Nephron progenitor cell (in vitro differentiated cells): ENCODE results near the gene AP1S1.
A peak's percentile ranks its signal among the peaks of the same experiment; 100 is the strongest.

Experiments
- DNase-seq: peaks from one replicate; pipeline ENCODE4 v3.0.0; 2021
- H3K27ac Mint-ChIP-seq: 2 replicates; pipeline ENCODE4 v1.8.0; 2021; ENCODE audit warnings: mild to moderate bottlenecking, moderate library complexity, mixed read lengths
- H3K27me3 Mint-ChIP-seq: 2 replicates; pipeline ENCODE4 v1.8.0; 2021; ENCODE audit warnings: mild to moderate bottlenecking, low read depth, mixed read lengths; ENCODE audit not compliant: poor library complexity
- H3K36me3 Mint-ChIP-seq: 2 replicates; pipeline ENCODE4 v1.8.0; 2021; ENCODE audit warnings: low read depth, mixed read lengths
- H3K4me1 Mint-ChIP-seq: 2 replicates; pipeline ENCODE4 v1.8.0; 2021; ENCODE audit warnings: mixed read lengths
- H3K4me3 Mint-ChIP-seq: 2 replicates; pipeline ENCODE4 v1.8.0; 2021; ENCODE audit warnings: mild to moderate bottlenecking, moderate library complexity, mixed read lengths
- H3K9me3 Mint-ChIP-seq: 2 replicates; pipeline ENCODE4 v1.8.0; 2021; ENCODE audit warnings: mild to moderate bottlenecking, moderate library complexity, mixed read lengths
- TF ChIP-seq, protein P1 (sequence below): fragments of 200-600 bp; sonication (generic); IDR thresholded peaks from 2 replicates; pipeline ENCODE4 v1.5.0; 2021; ENCODE audit warnings: antibody characterized with exemption

AP1S1 gene

GRCh38 chr7:101159696-101160674, 5.7 kb downstream of the AP1S1 start:
- Mint-ChIP-seq H3K36me3 (peaks cover 36% of the 10 kb centered on the region), H3K4me3 (no peak overlapping the region), H3K9me3 (no peaks in the 10 kb centered on the region), H3K27ac (no peak overlapping the region), H3K4me1 (peaks cover 55% of the 10 kb centered on the region), H3K27me3 (peaks cover 47% of the 10 kb centered on the region)
- TF ChIP-seq, protein P1, sequence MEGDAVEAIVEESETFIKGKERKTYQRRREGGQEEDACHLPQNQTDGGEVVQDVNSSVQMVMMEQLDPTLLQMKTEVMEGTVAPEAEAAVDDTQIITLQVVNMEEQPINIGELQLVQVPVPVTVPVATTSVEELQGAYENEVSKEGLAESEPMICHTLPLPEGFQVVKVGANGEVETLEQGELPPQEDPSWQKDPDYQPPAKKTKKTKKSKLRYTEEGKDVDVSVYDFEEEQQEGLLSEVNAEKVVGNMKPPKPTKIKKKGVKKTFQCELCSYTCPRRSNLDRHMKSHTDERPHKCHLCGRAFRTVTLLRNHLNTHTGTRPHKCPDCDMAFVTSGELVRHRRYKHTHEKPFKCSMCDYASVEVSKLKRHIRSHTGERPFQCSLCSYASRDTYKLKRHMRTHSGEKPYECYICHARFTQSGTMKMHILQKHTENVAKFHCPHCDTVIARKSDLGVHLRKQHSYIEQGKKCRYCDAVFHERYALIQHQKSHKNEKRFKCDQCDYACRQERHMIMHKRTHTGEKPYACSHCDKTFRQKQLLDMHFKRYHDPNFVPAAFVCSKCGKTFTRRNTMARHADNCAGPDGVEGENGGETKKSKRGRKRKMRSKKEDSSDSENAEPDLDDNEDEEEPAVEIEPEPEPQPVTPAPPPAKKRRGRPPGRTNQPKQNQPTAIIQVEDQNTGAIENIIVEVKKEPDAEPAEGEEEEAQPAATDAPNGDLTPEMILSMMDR, result no peak
- no peak for DNase-seq

- TF ChIP-seq, protein P1, result no peak
- no peak overlapping the region for H3K4me3 Mint-ChIP-seq
- H3K27ac Mint-ChIP-seq, result no peak overlapping the region
- DNase-seq, result no peak
- no peaks in the 10 kb centered on the region for H3K9me3 Mint-ChIP-seq
- H3K36me3 Mint-ChIP-seq, result peaks cover 36% of the 10 kb centered on the region
- H3K27me3 Mint-ChIP-seq, result peaks cover 56% of the 10 kb centered on the region
- peaks cover 55% of the 10 kb centered on the region for H3K4me1 Mint-ChIP-seq
Measured at GRCh38 chr7:101160910-101161309, 6.6 kb downstream of the AP1S1 start.

GRCh38 chr7:101161692-101162471, 7.6 kb downstream of the AP1S1 start:
- Mint-ChIP-seq H3K27ac (no peak overlapping the region), H3K4me1 (peaks cover 57% of the 10 kb centered on the region), H3K9me3 (no peaks in the 10 kb centered on the region), H3K27me3 (peaks cover 66% of the 10 kb centered on the region), H3K4me3 (peak overlapping the region; percentile 81), H3K36me3 (peaks cover 29% of the 10 kb centered on the region)
- TF ChIP-seq, protein P1, result no peak
- DNase-seq, result no peak

DNA sequence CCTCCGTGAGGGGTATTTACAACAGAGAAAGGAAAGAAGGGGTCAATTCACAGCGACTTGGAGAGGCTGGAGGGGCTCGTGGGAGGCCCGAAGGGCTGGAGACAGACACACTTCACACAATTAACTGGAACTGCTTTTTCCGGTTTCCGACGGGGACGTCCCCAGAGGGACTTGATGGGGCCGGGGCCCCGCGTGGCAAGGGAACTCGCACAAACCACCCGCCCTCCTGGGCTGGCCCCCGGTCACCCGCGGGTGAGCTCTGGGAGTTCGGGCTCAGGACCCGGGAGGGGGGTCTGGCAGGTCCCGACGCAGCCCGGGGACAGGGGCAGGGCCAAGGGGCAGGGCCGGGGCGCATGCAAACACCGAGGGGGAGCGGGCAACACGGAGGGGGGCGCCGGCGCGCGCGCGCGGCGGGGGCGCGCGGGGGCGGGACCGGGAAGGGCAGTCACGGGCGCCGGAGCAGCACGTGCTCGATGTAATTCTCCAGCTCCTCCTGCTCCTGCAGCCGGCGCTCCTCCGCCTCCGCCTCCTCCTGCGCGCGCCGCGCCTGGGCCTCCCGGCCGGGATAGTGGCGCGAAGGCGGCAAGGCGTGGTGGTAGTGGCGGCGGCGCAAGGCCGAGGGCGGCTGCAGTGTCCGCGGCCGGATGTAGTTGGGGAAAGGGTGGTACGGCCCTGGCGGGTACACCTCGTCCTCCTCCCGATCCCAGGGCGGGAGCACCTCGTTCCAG, 8.4 kb downstream of the AP1S1 start:
- H3K9me3 Mint-ChIP-seq, result no peaks in the 10 kb centered on the region
- H3K36me3 Mint-ChIP-seq, result peaks cover 22% of the 10 kb centered on the region
- no peak overlapping the region for H3K27ac Mint-ChIP-seq
- H3K4me1 Mint-ChIP-seq, result peaks cover 64% of the 10 kb centered on the region
- H3K27me3 Mint-ChIP-seq, result peaks cover 74% of the 10 kb centered on the region
- DNase-seq, result peak; percentile 72
- peak overlapping the region; percentile 81 for H3K4me3 Mint-ChIP-seq
- TF ChIP-seq, protein P1, result no peak

GRCh38 chr7:101163279-101164070, 9.2 kb downstream of the AP1S1 start:
- H3K27me3 Mint-ChIP-seq, result peaks cover 78% of the 10 kb centered on the region
- TF ChIP-seq, protein P1, result no peak
- H3K27ac Mint-ChIP-seq, result no peak overlapping the region
- H3K4me1 Mint-ChIP-seq, result peaks cover 71% of the 10 kb centered on the region
- no peak for DNase-seq
- H3K9me3 Mint-ChIP-seq, result no peaks in the 10 kb centered on the region
- H3K4me3 Mint-ChIP-seq, result peak overlapping the region; percentile 70
- H3K36me3 Mint-ChIP-seq, result peaks cover 18% of the 10 kb centered on the region
